Mesenchymal stem cell (in vitro differentiated cells and primary cell): ENCODE measurements around the gene CCDC40.

ENCODE experiments used
- DNase-seq: peaks from one replicate; pipeline ENCODE4 v3.0.0-alpha.2; 2013
- H2AFZ ChIP-seq: one replicate; pipeline ENCODE4 v1.6.1; 2013; ENCODE audit warnings: low read depth, mild to moderate bottlenecking, control low read depth, inconsistent platforms, low read length, moderate library complexity
- H2AK5ac ChIP-seq: 2 replicates; pipeline ENCODE4 v1.6.1; 2013; ENCODE audit warnings: low read length, moderate library complexity, mild to moderate bottlenecking, inconsistent platforms; ENCODE audit not compliant: severe bottlenecking
- H2BK120ac ChIP-seq: one replicate; pipeline ENCODE4 v1.6.1; 2013; ENCODE audit warnings: low read depth, mild to moderate bottlenecking, inconsistent platforms, low read length, moderate library complexity
- H2BK12ac ChIP-seq, 2 experiments: one replicate each; pipeline ENCODE4 v1.6.1; 2013; ENCODE audit warnings: inconsistent platforms in 2 of 2, low read length in 2 of 2, mild to moderate bottlenecking in 2 of 2, moderate library complexity in 2 of 2, control low read depth in 1 of 2
- H2BK15ac ChIP-seq: one replicate; pipeline ENCODE4 v1.6.1; 2013; ENCODE audit warnings: mild to moderate bottlenecking, low read depth, inconsistent platforms; ENCODE audit not compliant: poor library complexity, severe bottlenecking
- H2BK5ac ChIP-seq: 2 replicates; pipeline ENCODE4 v1.6.1; 2013; ENCODE audit warnings: low read depth, mild to moderate bottlenecking, low read length, control low read depth, inconsistent platforms; ENCODE audit not compliant: poor library complexity, severe bottlenecking
- H3K14ac ChIP-seq, 2 experiments: one replicate each; pipeline ENCODE4 v1.6.1; 2013; ENCODE audit warnings: inconsistent platforms in 2 of 2, low read length in 2 of 2, control low read depth in 1 of 2, mild to moderate bottlenecking in 1 of 2, moderate library complexity in 1 of 2
- H3K18ac ChIP-seq, 2 experiments: one replicate each; pipeline ENCODE4 v1.6.1; 2013; ENCODE audit warnings: inconsistent platforms in 2 of 2, low read length in 2 of 2, control low read depth in 1 of 2, low read depth in 1 of 2, mild to moderate bottlenecking in 1 of 2
- H3K23ac ChIP-seq, 2 experiments: one replicate each; pipeline ENCODE4 v1.6.1; 2013; ENCODE audit warnings: inconsistent platforms in 2 of 2, low read length in 2 of 2, mild to moderate bottlenecking in 2 of 2, moderate library complexity in 2 of 2, control low read depth in 1 of 2
- H3K27ac ChIP-seq: 2 replicates; pipeline ENCODE4 v1.5.1; 2013; ENCODE audit warnings: mild to moderate bottlenecking, moderate library complexity, low read length, control low read depth, inconsistent platforms; ENCODE audit not compliant: poor library complexity, severe bottlenecking
- H3K27me3 ChIP-seq, 2 experiments: 2 replicates each; pipeline versions ENCODE4 v1.6.1 to v1.7.0; 2013; ENCODE audit warnings: low read length in 2 of 2, mild to moderate bottlenecking in 2 of 2, moderate library complexity in 2 of 2, control low read depth in 1 of 2, inconsistent platforms in 1 of 2; ENCODE audit not compliant: control insufficient read depth in 1 of 2, insufficient read depth in 1 of 2
- H3K36me3 ChIP-seq, 2 experiments: 2 replicates each; pipeline versions ENCODE4 v1.6.1 to v1.7.0; 2013; ENCODE audit warnings: low read length in 2 of 2, control low read depth in 1 of 2, inconsistent platforms in 1 of 2, low read depth in 1 of 2, mild to moderate bottlenecking in 1 of 2; ENCODE audit not compliant: insufficient read depth in 2 of 2, control insufficient read depth in 1 of 2
- H3K4ac ChIP-seq, 2 experiments: one replicate each; pipeline ENCODE4 v1.6.1; 2013; ENCODE audit warnings: inconsistent platforms in 2 of 2, low read length in 2 of 2, mild to moderate bottlenecking in 2 of 2, moderate library complexity in 2 of 2, control low read depth in 1 of 2, low read depth in 1 of 2
- H3K4me1 ChIP-seq: 2 replicates; pipeline ENCODE4 v1.6.1; 2013; ENCODE audit warnings: low read depth, low read length, control low read depth; ENCODE audit not compliant: control insufficient read depth, insufficient read depth
- H3K4me2 ChIP-seq: 2 replicates; pipeline ENCODE4 v1.6.1; 2013; ENCODE audit warnings: low read length, mild to moderate bottlenecking, inconsistent platforms; ENCODE audit not compliant: poor library complexity, severe bottlenecking
- H3K4me3 ChIP-seq, 2 experiments: 2 replicates each; pipeline versions ENCODE4 v1.5.1 to v1.7.0; 2013; ENCODE audit warnings: low read length in 2 of 2, mild to moderate bottlenecking in 2 of 2, control low read depth in 1 of 2, low read depth in 1 of 2; ENCODE audit not compliant: insufficient read depth in 1 of 2
- H3K79me1 ChIP-seq: replicated peaks from 2 replicates; pipeline ENCODE4 v1.6.1; 2013; ENCODE audit warnings: mild to moderate bottlenecking, control low read depth, low read length, inconsistent platforms; ENCODE audit not compliant: poor library complexity, severe bottlenecking
- H3K9ac ChIP-seq: 2 replicates; pipeline ENCODE4 v1.7.0; 2013; ENCODE audit warnings: mild to moderate bottlenecking, low read length, moderate library complexity
- H3K9me3 ChIP-seq: 2 replicates; pipeline ENCODE4 v1.7.0; 2013; ENCODE audit warnings: mild to moderate bottlenecking, low read length; ENCODE audit not compliant: control insufficient read depth
- H4K8ac ChIP-seq: one replicate; pipeline ENCODE4 v1.6.1; 2013; ENCODE audit warnings: inconsistent platforms, mild to moderate bottlenecking, low read length, moderate library complexity
- H4K91ac ChIP-seq: one replicate; pipeline ENCODE4 v1.6.1; 2013; ENCODE audit warnings: mild to moderate bottlenecking, low read length, inconsistent platforms
- WGBS: methylation state at CpG from one replicate; pipeline ENCODE4 v1.1.7; 2013; ENCODE audit warnings: mixed read lengths; 5-methylcytosine and 5-hydroxymethylcytosine counted together

The CCDC40 gene

DNA sequence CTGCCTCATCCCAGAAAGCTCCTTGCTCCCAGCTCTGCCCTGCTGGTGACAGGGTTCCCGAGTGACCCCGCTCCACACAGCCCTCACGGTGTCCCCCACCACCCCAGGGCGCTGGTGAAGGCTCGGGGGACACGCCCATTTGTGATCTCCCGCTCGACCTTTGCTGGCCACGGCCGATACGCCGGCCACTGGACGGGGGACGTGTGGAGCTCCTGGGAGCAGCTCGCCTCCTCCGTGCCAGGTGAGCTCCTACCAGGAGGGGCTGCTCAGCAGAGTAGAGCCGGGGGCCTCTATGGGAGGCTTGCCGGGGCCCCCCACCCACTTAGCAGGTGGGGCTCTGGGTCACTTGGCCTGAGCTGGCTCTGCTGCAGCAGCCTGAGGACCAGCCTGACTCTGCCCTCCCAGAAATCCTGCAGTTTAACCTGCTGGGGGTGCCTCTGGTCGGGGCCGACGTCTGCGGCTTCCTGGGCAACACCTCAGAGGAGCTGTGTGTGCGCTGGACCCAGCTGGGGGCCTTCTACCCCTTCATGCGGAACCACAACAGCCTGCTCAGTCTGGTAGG is 76.1 kb downstream of the CCDC40 start:
- H3K27me3 ChIP-seq = peaks cover 0 to 26% of the 10 kb centered on the region in 2 experiments
- WGBS = 92% methylated on average over 24 of the region's 24 CpGs

DNA sequence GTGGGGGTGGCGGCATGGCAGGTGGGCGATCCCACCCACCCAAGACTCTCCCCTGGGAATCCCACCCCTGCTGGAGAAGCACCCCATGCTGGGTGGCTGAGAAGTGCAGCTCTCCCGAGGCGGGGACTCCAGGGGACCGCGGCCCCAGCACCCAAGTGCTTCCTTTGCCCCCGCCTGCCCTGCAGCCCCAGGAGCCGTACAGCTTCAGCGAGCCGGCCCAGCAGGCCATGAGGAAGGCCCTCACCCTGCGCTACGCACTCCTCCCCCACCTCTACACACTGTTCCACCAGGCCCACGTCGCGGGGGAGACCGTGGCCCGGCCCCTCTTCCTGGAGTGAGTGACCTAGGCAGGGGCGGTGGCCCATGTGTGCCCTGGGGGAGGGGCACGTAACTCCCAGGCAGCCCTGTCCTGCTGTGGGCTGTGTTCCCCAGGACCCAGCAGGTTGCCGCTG is 76.6 kb downstream of the CCDC40 start:
- peaks cover 0 to 24% of the 10 kb centered on the region in 2 experiments for H3K27me3 ChIP-seq
- H3K9me3 ChIP-seq = no peaks in the 10 kb centered on the region
- H3K79me1 ChIP-seq = no peaks in the 10 kb centered on the region
- no peak overlapping the region for H4K91ac ChIP-seq
- no peak overlapping the region for H3K14ac ChIP-seq
- no peak overlapping the region for H2BK12ac ChIP-seq
- no peak overlapping the region for H3K4ac ChIP-seq
- H2BK5ac ChIP-seq = no peak overlapping the region
- 87% methylated on average over 19 of the region's 20 CpGs for WGBS
- H3K9ac ChIP-seq = no peak overlapping the region
- H3K4me1 ChIP-seq = peaks cover 27% of the 10 kb centered on the region
- no peak overlapping the region for H2BK15ac ChIP-seq
- peaks cover 0 to 8% of the 10 kb centered on the region in 2 experiments for H3K36me3 ChIP-seq
- no peak for DNase-seq
- H4K8ac ChIP-seq = no peak overlapping the region
- no peak overlapping the region for H2BK120ac ChIP-seq
- H2AFZ ChIP-seq = no peak overlapping the region
- no peak overlapping the region for H3K18ac ChIP-seq
- H3K23ac ChIP-seq = no peak overlapping the region
- H3K27ac ChIP-seq = peak overlapping the region; percentile 6
- H2AK5ac ChIP-seq = no peak overlapping the region
- H3K4me2 ChIP-seq = peak overlapping the region; percentile 66
- peak overlapping the region in 1 of 2 experiments; percentile 1 for H3K4me3 ChIP-seq

More for the DNA sequence above, 76.1 kb downstream of the CCDC40 start:
- Histone ChIP-seq H3K27ac (no peak overlapping the region), H3K79me1 (no peaks in the 10 kb centered on the region), H4K8ac (no peak overlapping the region), H3K18ac (no peak overlapping the region), H2BK120ac (no peak overlapping the region), H3K9ac (no peak overlapping the region), H4K91ac (no peak overlapping the region), H3K23ac (no peak overlapping the region), H2AFZ (no peak overlapping the region), H3K4ac (no peak overlapping the region), H3K9me3 (no peaks in the 10 kb centered on the region), H2AK5ac (no peak overlapping the region), H3K36me3 (peaks cover 0 to 8% of the 10 kb centered on the region in 2 experiments), H3K4me1 (peaks cover 25% of the 10 kb centered on the region), H3K4me3 (peak overlapping the region in 1 of 2 experiments; percentile 1), H3K14ac (no peak overlapping the region), H2BK15ac (no peak overlapping the region), H2BK12ac (no peak overlapping the region), H3K4me2 (peak overlapping the region; percentile 66), H2BK5ac (no peak overlapping the region)
- DNase-seq = no peak

DNA sequence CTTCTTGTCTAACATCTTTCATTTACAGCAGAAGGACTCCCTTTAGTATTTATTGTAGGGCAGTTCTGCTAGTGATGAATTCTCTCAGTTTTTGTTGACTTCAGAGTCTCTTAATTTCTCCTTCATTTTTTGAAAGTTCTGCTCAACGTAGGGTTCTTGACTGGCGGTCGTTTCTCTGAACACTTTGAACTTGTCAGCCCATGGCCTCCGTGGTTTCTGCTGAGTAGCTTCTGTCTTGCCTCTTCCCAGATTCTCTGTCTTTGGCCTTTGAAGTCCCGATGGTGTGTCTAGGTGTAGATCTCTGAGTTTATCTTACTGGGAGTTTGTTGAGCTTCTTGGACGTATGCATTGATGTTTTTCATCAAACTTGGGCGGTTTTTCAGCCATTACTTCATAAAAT is 78.3 kb downstream of the CCDC40 start:
- H2BK12ac ChIP-seq = no peak overlapping the region
- no peak overlapping the region for H2AFZ ChIP-seq
- no peak overlapping the region for H3K27ac ChIP-seq
- no peak overlapping the region for H3K18ac ChIP-seq
- H4K8ac ChIP-seq = no peak overlapping the region
- H3K9me3 ChIP-seq = no peaks in the 10 kb centered on the region
- H3K4me2 ChIP-seq = no peak overlapping the region
- no peak overlapping the region for H4K91ac ChIP-seq
- H3K4me3 ChIP-seq = no peak overlapping the region
- H3K36me3 ChIP-seq = peaks cover 5 to 6% of the 10 kb centered on the region in 2 experiments
- no peak overlapping the region for H2BK5ac ChIP-seq
- H3K27me3 ChIP-seq = peaks cover 0 to 18% of the 10 kb centered on the region in 2 experiments
- WGBS = 88% methylated on average over 7 of the region's 7 CpGs
- no peak overlapping the region for H2AK5ac ChIP-seq
- no peak overlapping the region for H2BK15ac ChIP-seq
- H3K9ac ChIP-seq = no peak overlapping the region
- H3K14ac ChIP-seq = no peak overlapping the region
- no peak for DNase-seq
- no peak overlapping the region for H3K23ac ChIP-seq
- H3K4me1 ChIP-seq = peaks cover 28% of the 10 kb centered on the region
- H3K4ac ChIP-seq = no peak overlapping the region
- no peaks in the 10 kb centered on the region for H3K79me1 ChIP-seq
- no peak overlapping the region for H2BK120ac ChIP-seq

DNA sequence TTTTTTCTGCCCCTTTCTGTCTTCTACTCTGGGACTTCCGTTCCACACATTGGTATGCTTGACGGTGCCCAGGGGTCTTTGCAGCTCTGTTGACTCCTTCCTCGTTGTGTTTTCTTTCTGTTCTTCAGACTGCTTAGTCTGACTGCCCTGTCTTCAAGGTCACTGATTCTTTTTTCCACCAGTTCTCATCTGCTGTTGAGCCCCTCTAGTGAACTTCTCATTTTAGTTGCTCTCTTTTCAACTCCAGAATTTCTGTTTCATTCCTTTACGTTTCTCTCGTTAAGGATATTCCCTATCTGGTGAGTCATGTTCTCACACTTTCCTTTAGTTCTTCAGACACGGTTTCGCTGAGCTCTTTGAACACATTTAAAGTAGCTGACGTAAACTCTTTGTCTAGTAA is 78.7 kb downstream of the CCDC40 start:
- no peak overlapping the region for H2BK120ac ChIP-seq
- no peaks in the 10 kb centered on the region for H3K9me3 ChIP-seq
- DNase-seq = no peak
- peaks cover 0 to 14% of the 10 kb centered on the region in 2 experiments for H3K27me3 ChIP-seq
- no peak overlapping the region for H2AK5ac ChIP-seq
- no peak overlapping the region for H3K4me2 ChIP-seq
- no peak overlapping the region for H4K91ac ChIP-seq
- no peak overlapping the region for H2BK15ac ChIP-seq
- H3K4me3 ChIP-seq = no peak overlapping the region
- H3K79me1 ChIP-seq = no peaks in the 10 kb centered on the region
- H3K27ac ChIP-seq = no peak overlapping the region
- no peak overlapping the region for H3K23ac ChIP-seq
- H3K9ac ChIP-seq = no peak overlapping the region
- H3K36me3 ChIP-seq = peaks cover 5 to 6% of the 10 kb centered on the region in 2 experiments
- no peak overlapping the region for H3K14ac ChIP-seq
- no peak overlapping the region for H3K4ac ChIP-seq
- no peak overlapping the region for H4K8ac ChIP-seq
- H2BK5ac ChIP-seq = no peak overlapping the region
- no peak overlapping the region for H2AFZ ChIP-seq
- peaks cover 28% of the 10 kb centered on the region for H3K4me1 ChIP-seq
- 89% methylated on average over 8 of the region's 8 CpGs for WGBS
- H2BK12ac ChIP-seq = no peak overlapping the region
- no peak overlapping the region for H3K18ac ChIP-seq
